ENCODE results near the gene FLVCR1.

Gene FLVCR1

DNA sequence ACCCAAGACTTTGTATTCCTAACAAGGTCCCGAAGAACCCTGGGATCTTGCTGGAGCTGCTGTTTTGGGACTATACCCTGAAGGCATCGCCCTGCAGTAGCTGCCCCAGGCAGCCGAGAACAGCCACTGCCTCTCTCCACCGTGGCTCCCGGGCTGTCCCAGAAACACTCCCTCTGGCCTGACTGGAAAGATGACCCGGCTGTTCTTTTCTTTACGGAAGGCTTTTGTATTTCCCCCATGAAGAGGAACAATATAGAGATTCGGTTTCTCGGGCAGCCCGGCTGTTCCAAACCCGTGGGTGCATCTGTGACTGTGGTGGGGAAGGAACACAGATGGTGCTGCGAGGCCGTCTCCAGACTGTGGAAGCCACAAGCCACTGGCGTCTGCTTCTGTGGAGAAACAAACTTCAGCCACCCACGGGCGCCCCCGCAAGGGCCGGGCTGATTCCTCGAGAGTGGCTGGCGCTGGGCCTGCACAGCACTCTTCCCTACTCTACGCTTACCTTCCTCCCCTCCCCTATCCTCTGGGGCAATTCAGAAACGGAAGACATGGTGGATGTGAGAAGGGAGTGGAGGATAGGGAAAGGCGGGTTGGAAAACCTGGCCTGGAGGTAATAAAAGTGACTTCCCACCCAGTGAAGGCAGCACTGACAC, 58.5 kb downstream of the FLVCR1 start:
- no peak for DNase-seq

GRCh38 chr1:212917134-212917485, 59.0 kb downstream of the FLVCR1 start:
- DNase-seq: no peak

- DNase-seq: no peak
These were observed 59.8 kb downstream of the FLVCR1 start for GRCh38 chr1:212917858-212918257.

DNA sequence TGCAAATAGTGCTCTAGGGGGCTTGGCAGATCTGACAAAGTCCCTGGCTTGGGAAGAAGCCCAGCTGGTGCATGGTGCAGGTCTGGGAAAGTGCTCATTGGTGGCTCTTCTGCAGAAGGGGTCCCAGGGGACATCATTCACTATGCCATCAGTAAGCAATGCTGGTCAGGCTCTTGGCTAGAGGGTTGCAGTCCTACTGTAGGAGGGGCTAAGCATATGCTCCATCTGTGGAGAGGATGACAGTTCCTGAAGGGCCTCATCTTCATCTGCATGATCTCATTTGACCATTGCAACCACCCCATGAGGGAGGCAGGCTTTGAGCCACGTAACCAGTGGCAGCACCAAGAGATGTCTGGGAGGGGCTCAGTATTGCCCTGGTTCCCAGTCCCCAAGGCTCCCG, 60.7 kb downstream of the FLVCR1 start:
- DNase-seq: no peak

GRCh38 chr1:212920246-212920645, 62.2 kb downstream of the FLVCR1 start:
- DNase-seq: no peak

DNA sequence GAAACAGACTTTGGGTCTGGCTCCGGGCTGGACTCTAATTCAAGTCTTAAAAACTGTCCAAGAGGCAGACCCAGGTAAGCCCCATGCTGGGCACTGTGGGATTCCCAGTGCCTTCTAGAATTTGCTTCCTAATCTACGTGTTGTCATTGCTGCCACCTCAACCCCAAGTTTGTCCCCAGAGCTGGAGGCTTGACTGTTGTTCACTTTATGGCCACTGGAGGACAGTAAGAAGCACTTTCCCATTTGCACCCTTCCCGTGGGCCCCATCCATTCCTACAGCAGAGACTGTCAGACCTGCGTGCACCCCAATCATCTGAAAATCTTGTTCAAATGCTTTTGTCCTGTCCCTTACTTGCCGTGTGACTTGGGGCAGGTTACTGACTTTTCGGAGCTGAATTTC, 62.8 kb downstream of the FLVCR1 start:
- DNase-seq: no peak

DNA sequence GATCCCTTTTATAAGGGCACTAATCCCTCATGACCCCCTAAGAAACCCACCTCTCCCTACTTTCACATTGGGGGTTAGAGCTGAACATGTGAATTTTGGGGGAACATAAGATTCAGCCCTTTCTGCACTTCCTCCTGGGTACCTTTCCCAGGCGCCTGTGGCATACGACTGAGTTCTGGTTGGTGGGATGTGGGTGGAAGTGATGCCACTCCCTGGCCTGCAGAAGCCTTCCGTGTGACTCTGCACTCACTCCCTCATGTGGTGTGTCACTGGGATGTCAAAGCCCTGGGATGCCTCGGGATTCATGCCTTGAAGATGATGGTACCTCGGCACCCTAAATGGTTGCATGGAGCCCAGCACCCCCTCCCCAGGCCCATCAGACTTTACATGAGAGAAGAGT, 63.9 kb downstream of the FLVCR1 start:
- no peak for DNase-seq

GRCh38 chr1:212926372-212926771, 68.3 kb downstream of the FLVCR1 start:
- no peak for DNase-seq

GRCh38 chr1:212928323-212929291, 70.5 kb downstream of the FLVCR1 start:
- no peak for DNase-seq

GRCh38 chr1:212930986-212931678, 73.1 kb downstream of the FLVCR1 start:
- DNase-seq: no peak

DNA sequence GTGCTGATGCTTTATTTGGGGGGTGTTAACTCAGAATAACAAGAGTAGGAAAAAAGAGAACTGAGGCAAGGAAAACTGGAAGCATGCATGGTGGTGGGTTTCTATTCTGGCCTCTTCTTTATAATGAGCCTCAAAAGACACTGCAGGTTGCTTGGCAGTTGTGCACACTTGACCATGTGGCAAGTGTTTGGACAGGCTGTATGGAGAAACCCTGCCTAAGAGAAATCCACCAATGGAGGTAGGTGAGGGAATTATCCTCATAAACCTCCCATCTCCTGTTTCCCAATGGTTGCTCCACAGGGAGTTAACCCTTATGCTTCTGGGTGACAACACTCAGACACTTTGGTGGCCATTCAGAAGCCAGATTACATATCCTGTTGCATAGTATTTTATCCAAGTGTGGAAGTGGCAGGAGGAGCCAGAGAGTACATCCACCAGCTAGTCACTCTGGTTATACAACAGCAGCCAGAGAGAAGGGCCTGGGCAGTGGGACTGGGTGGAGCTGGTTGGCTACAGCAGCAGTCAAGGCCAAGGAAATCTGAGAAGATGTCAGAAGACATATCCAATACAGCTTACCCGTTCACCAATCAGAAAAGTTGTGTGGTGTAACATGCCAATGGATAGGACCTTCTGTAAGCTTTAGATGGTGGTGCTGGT, 75.9 kb downstream of the FLVCR1 start:
- DNase-seq: no peak

DNA sequence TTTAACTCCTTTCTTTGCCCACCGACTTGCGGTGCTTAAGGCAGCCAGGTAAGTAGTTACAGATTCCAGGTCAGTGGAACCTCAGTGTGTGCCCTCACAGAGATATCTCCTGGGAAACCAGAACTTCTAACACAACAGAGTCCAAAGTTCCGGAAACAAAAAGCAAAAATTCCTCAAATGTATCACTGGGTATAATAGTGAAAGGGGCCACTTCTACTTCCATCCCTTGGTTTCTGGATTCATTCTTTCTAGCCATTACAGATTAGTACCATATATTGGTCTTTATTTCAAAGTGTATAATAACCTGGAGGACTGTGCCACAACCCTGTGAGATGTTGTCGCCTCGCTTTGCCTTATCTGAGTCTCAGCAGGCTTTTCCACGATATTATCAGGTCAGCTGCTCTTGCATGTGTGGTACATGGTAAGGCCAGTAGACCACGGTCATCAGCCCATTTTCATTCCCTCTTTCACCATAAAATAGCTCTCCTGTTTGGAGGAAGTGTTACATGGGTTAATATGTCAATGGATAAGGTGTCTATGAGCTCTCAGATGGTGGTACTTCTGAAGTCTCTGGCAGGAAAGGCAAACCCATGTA, 77.4 kb downstream of the FLVCR1 start:
- no peak for DNase-seq

- no peak for DNase-seq
These were observed 79.0 kb downstream of the FLVCR1 start for GRCh38 chr1:212937034-212937433.

- no peak for DNase-seq
These were observed 80.8 kb downstream of the FLVCR1 start for GRCh38 chr1:212938846-212939245.

DNA sequence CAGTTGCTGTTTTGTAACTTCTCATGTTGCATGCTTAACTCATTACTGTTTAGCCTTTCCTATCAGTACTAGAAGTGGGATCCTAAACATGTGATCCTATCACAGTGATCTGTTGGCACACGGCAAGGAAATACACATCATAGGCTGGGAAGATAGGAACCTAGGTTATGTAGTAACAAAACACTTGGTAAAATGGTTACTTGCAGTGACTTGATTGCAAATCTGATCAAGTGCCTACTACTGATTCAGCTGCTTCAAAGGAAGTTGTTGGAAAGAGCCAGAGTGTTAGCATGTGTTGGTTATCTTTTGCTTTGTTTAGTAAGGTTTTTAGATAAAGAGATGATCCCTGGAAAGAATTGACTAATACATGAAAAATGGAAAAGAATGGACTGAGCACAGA, 83.4 kb downstream of the FLVCR1 start:
- DNase-seq: no peak

DNA sequence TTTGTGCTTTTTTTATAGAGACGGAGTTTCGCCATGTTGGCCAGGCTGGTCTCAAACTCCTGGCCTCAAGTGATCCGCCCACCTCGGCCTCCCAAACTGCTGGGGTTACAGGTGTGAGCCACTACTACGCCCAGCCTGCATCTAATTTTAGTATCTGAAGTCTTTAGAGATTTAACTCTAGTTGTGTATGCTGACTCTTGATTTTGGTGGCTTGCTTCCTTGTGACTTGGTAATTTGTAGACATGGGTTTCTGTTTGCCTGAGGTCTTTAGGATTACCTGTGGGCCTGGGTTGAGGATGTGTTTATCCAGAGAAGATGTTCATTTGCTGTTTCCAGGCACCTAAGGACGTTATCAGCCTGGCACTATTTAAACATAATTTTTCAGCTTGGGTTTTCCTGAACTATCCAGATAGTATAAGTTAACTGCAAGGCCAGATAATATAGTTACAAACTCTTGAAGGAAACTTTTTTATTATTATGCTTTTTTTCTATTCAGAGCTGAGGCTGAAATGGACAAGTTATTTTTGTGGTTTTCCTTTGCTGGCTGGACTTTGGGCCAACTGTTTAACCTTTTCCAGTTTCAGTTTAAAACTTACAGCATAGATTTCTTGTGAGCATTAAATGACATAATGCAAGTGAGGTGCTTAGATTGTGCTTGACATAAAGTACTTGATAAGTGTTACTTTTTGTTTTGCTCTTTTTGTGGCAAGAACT, 84.8 kb downstream of the FLVCR1 start:
- DNase-seq: no peak

DNA sequence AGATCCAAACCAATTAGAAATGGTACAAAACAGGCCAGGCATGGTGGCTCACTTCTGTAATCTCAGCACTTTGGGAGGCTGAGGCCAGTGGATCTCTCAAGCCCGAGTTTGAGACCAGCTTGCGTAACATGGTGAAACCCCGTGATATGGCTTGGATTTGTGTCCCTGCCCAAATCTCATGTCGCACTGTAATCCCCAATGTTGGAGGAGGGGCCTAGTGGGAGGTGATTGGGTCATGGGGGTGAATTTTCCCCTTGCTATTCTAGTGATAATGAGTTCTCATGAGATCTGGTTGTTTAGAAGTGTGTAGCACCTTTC, 85.3 kb downstream of the FLVCR1 start:
- DNase-seq: no peak

DNA sequence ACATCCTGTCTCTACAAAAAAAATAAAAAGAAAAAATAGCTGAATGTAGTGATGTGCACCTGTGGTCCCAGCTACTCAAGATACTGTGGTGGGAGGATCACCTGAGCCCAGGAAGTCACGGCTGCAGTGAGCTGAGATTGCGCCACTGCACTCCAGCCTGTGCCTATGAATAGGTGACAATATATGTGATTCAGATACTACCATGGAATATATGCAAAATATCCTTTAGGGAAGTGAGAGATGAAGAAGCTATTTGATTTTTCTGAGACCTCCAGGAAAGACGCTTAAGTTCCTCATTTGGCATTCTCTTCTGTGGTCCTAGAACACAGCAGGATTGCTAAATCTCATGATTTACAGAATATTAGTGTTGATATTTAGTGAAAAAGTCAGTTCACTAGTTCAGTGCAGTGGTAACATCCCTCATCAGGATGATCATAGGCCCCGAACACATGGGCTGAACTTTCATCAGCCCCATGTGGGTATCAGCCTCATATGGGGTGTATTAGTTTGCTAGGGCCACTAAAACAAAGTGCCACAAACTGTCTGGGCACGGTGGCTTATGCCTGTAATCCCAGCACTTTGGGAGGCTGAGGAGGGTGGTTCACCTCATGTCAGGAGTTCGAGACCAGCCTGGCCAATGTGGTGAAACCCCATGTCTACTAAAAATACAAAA, 86.3 kb downstream of the FLVCR1 start:
- DNase-seq: no peak

DNA sequence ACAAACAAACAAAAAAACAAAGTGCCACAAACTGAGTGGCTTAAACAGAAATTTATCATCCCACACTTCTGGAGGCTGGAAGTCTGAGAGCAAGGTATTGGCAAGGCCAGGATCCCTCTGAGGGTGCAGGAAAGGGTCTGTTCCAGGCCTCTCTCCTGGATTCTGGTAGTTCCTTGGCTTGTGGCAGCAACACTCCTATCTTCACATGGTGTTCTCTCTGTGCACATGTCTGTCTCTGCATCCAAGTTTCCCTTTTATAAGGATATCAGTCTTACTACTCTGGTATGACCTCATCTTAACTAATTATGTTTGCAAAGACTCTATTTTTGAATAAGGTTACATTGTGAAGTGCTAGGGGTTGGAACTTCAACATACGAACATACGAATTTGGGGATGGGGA, 87.0 kb downstream of the FLVCR1 start:
- DNase-seq: no peak

DNA sequence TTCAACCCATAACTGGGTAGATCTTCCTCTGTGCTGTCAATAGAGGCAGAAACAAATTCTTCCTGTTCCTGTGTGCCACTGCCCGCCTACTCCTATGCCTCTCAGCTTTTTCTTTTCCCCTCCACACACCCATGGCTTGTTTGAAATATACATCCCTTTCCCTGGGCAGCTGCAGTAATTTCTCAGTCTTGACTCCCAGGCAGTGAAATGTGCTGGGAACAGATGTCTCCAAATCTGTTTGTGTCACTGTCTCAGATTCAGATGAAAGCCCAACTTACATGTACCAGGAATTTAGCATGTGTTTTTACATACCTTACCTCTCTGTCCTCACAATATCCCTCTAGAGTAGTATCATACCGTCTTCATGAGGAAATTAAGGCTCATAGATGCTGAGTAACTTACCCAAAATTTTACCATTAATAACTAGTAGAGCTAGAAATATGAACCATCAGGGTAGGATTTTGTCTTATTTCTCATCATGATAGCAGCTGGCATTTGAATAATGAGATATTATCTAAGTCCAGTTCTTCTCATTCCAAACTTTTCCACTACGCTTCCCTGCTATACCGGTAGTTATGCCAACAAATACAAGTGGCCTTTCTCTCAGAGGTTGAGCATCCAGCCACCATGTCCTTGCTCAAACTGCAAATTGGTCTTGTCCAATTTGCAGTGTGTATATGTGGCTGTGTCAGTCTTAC, 87.5 kb downstream of the FLVCR1 start:
- no peak for DNase-seq

GRCh38 chr1:212946872-212947271, 88.8 kb downstream of the FLVCR1 start:
- DNase-seq: no peak
